ENCODE measurements around the gene N4BP2L2.

- TF ChIP-seq POLR2AphosphoS5 (IDR thresholded peaks at IDR 0.05), result no peak
- TF ChIP-seq CTCF (IDR thresholded peaks at IDR 0.05; ENCODE audit: poor library complexity, severe bottlenecking), result peak; percentile 70
Measured at GRCh38 chr13:32581177-32581786, 42.7 kb upstream of the N4BP2L2 start.

Measured in neural cell (in vitro differentiated cells).